ENCODE measurements around the gene ABCC3.

Gene ABCC3

GRCh38 chr17:50588391-50589049 is 46.2 kb upstream of the ABCC3 start:
- no peak overlapping the region for H3K4me3 ChIP-seq (ENCODE audit: control insufficient read depth, low read depth, low read length)
- TF ChIP-seq CTCF (IDR thresholded peaks at IDR 0.05; ENCODE audit: control insufficient read depth, insufficient read depth, low read depth, low read length, missing control alignments), result no peak
- no peak for DNase-seq (ENCODE audit: low read depth)

- no peak for TF ChIP-seq CTCF (IDR thresholded peaks at IDR 0.05; ENCODE audit: control insufficient read depth, insufficient read depth, low read depth, low read length, missing control alignments)
- H3K4me3 ChIP-seq (ENCODE audit: control insufficient read depth, low read depth, low read length), result no peak overlapping the region
- DNase-seq (ENCODE audit: low read depth), result no peak
Measured at GRCh38 chr17:50589095-50589705, 45.5 kb upstream of the ABCC3 start.

- TF ChIP-seq CTCF (IDR thresholded peaks at IDR 0.05; ENCODE audit: control insufficient read depth, insufficient read depth, low read depth, low read length, missing control alignments), result no peak
- no peak overlapping the region for H3K4me3 ChIP-seq (ENCODE audit: control insufficient read depth, low read depth, low read length)
- DNase-seq (ENCODE audit: low read depth), result no peak
Measured at GRCh38 chr17:50590946-50591737, 43.5 kb upstream of the ABCC3 start.

GRCh38 chr17:50593321-50593720 is 41.4 kb upstream of the ABCC3 start:
- no peak overlapping the region for H3K4me3 ChIP-seq (ENCODE audit: control insufficient read depth, low read depth, low read length)
- DNase-seq (ENCODE audit: low read depth), result no peak
- no peak for TF ChIP-seq CTCF (IDR thresholded peaks at IDR 0.05; ENCODE audit: control insufficient read depth, insufficient read depth, low read depth, low read length, missing control alignments)

- H3K4me3 ChIP-seq (ENCODE audit: control insufficient read depth, low read depth, low read length), result no peak overlapping the region
- no peak for TF ChIP-seq CTCF (IDR thresholded peaks at IDR 0.05; ENCODE audit: control insufficient read depth, insufficient read depth, low read depth, low read length, missing control alignments)
- DNase-seq (ENCODE audit: low read depth), result no peak
Measured at GRCh38 chr17:50594128-50594823, 40.4 kb upstream of the ABCC3 start.

GRCh38 chr17:50594892-50595291 is 39.8 kb upstream of the ABCC3 start:
- no peak overlapping the region for H3K4me3 ChIP-seq (ENCODE audit: control insufficient read depth, low read depth, low read length)
- no peak for TF ChIP-seq CTCF (IDR thresholded peaks at IDR 0.05; ENCODE audit: control insufficient read depth, insufficient read depth, low read depth, low read length, missing control alignments)

More at GRCh38 chr17:50594892-50595291, 39.8 kb upstream of the ABCC3 start:
- no peak for DNase-seq (ENCODE audit: low read depth)
